ENCODE data around the gene ADARB2. TPM values are rescaled to one million over a fixed set of nuclear protein-coding genes. Genes with fewer than 3 reads are reported as not detected.

Gene ADARB2
- total RNA-seq, 4 donors from 2014 or later = 1.3 to 5.4 (median 1.8) TPM

GRCh38 chr10:1274111-1274661 is 463.1 kb downstream of the ADARB2 start:
- 75 to 83% methylated on average over 2 to 13 of the region's 13 CpGs for WGBS, 2 donors (ENCODE audit: low coverage in 1 of 2)

GRCh38 chr10:1273372-1274105 is 463.8 kb downstream of the ADARB2 start:
- ATAC-seq = no peak
- WGBS, 2 donors (ENCODE audit: low coverage in 1 of 2) = 100% methylated on average over 1 of the region's 19 CpGs; no CpG with 5 or more reads in 1 of the 2 donors

More at GRCh38 chr10:1274111-1274661, 463.1 kb downstream of the ADARB2 start:
- Histone ChIP-seq H3K9me3 (no peaks in the 10 kb centered on the region), H3K36me3 (no peaks in the 10 kb centered on the region), H3K4me1 (no peaks in the 10 kb centered on the region), H3K27me3 (no peaks in the 10 kb centered on the region), H3K27ac (no peak overlapping the region), H3K4me3 (no peak overlapping the region)
- no peak for ATAC-seq
- TF ChIP-seq CTCF (IDR thresholded peaks at IDR 0.05) = no peak
- no peak for TF ChIP-seq POLR2AphosphoS5 (IDR thresholded peaks at IDR 0.05)

GRCh38 chr10:1272777-1273161 is 464.6 kb downstream of the ADARB2 start:
- ATAC-seq = no peak
- H3K36me3 ChIP-seq = no peaks in the 10 kb centered on the region
- WGBS, 2 donors (ENCODE audit: low coverage in 1 of 2) = 40 to 70% methylated on average over 1 to 3 of the region's 9 CpGs

More at GRCh38 chr10:1273372-1274105, 463.8 kb downstream of the ADARB2 start:
- Histone ChIP-seq H3K4me3 (no peak overlapping the region), H3K27ac (no peak overlapping the region), H3K4me1 (no peaks in the 10 kb centered on the region), H3K27me3 (no peaks in the 10 kb centered on the region), H3K9me3 (no peaks in the 10 kb centered on the region), H3K36me3 (no peaks in the 10 kb centered on the region)
- TF ChIP-seq EP300 (IDR thresholded peaks at IDR 0.05) = no peak
- TF ChIP-seq POLR2AphosphoS5 (IDR thresholded peaks at IDR 0.05) = no peak
- TF ChIP-seq CTCF (IDR thresholded peaks at IDR 0.05) = no peak
- no peak for TF ChIP-seq POLR2A (IDR thresholded peaks at IDR 0.05)

GRCh38 chr10:1272079-1272776 is 465.1 kb downstream of the ADARB2 start:
- no peak for ATAC-seq

More at GRCh38 chr10:1272777-1273161, 464.6 kb downstream of the ADARB2 start:
- no peak for TF ChIP-seq EP300 (IDR thresholded peaks at IDR 0.05)
- TF ChIP-seq POLR2AphosphoS5 (IDR thresholded peaks at IDR 0.05) = no peak
- TF ChIP-seq POLR2A (IDR thresholded peaks at IDR 0.05) = no peak
- no peak for TF ChIP-seq CTCF (IDR thresholded peaks at IDR 0.05)
- Histone ChIP-seq H3K4me1 (no peaks in the 10 kb centered on the region), H3K27me3 (no peaks in the 10 kb centered on the region), H3K27ac (no peak overlapping the region), H3K9me3 (no peaks in the 10 kb centered on the region), H3K4me3 (no peak overlapping the region)

More at GRCh38 chr10:1272079-1272776, 465.1 kb downstream of the ADARB2 start:
- WGBS, 2 donors (ENCODE audit: low coverage in 1 of 2) = 79 to 80% methylated on average over 1 to 5 of the region's 12 CpGs
- Histone ChIP-seq H3K36me3 (no peaks in the 10 kb centered on the region), H3K4me1 (no peaks in the 10 kb centered on the region), H3K27ac (no peak overlapping the region), H3K9me3 (no peaks in the 10 kb centered on the region), H3K27me3 (no peaks in the 10 kb centered on the region), H3K4me3 (no peak overlapping the region)
- TF ChIP-seq CTCF (IDR thresholded peaks at IDR 0.05) (no peak), POLR2A (IDR thresholded peaks at IDR 0.05) (no peak), POLR2AphosphoS5 (IDR thresholded peaks at IDR 0.05) (no peak), EP300 (IDR thresholded peaks at IDR 0.05) (no peak)
